Body of pancreas (tissue), 4 donors: ENCODE results near the gene DOCK3.

ENCODE experiments used
- POLR2A ChIP-seq, 3 donors: fragments of 450-650 bp; IDR thresholded peaks; one replicate each; pipeline ENCODE4 v1.6.1; 2016; ENCODE audit warnings: antibody characterized with exemption in 3 of 3, mild to moderate bottlenecking in 2 of 3
- TF ChIP-seq, protein P1 (sequence below), 7 experiments: fragments of 450-650 bp in 4 of 7; fragments of 200-600 bp in 3 of 7; sonication (generic) in 3 of 7; IDR thresholded peaks; one replicate each; pipeline ENCODE4 v1.5.1; 2016 to 2019; ENCODE audit warnings: antibody characterized with exemption in 7 of 7

DNA sequence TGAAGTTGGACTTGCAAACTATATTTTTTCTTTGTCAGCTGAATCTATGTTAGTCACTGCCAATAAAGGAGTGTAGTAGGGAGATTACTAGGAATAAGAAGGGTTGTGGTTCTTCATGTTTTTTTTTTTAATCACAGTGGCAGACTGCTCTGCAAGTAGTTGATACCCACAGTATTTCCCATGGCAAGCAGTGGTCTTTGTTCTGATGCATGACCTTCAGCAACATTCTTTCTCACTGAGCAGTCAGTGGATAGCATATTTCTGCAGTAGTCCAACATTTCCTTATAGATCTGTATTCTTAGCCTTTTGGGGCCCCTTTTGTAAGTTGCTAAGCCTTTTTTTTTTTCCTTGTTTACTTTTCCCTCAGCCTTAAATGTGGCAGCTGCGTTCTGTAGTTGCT lies 151.1 kb downstream of the DOCK3 start:
- TF ChIP-seq, protein P1, sequence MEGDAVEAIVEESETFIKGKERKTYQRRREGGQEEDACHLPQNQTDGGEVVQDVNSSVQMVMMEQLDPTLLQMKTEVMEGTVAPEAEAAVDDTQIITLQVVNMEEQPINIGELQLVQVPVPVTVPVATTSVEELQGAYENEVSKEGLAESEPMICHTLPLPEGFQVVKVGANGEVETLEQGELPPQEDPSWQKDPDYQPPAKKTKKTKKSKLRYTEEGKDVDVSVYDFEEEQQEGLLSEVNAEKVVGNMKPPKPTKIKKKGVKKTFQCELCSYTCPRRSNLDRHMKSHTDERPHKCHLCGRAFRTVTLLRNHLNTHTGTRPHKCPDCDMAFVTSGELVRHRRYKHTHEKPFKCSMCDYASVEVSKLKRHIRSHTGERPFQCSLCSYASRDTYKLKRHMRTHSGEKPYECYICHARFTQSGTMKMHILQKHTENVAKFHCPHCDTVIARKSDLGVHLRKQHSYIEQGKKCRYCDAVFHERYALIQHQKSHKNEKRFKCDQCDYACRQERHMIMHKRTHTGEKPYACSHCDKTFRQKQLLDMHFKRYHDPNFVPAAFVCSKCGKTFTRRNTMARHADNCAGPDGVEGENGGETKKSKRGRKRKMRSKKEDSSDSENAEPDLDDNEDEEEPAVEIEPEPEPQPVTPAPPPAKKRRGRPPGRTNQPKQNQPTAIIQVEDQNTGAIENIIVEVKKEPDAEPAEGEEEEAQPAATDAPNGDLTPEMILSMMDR (IDR thresholded peaks at IDR 0.05): no peak
- TF ChIP-seq POLR2A (IDR thresholded peaks at IDR 0.05): no peak
